IPS-11a (cell line): ENCODE data around the gene LOXHD1.

Experiments used
- H3K4me3 ChIP-seq: one replicate; pipeline ENCODE4 v1.5.1; 2013; ENCODE audit warnings: low read depth, low read length, control low read depth

The LOXHD1 gene

DNA sequence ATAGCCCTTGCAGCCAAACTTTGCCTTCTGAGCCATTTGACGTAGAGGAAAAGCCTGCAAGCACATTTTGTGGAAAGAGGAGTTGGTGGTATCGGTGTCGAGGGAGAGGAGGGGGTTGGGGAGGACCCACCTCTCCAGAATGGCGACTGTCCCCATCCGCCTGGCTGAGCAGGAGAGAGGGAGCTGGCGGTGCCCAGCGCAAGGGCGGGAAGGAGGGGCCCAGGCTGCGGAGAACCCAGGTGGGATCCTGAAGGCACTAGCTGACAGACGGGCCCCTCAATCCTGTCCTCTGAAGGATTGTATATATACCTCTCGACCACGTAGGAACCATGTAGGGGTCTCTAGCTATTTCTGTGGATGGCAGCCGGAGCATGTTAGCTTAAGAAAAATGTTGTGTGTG is 200.3 kb downstream of the LOXHD1 start:
- H3K4me3 ChIP-seq: no peak overlapping the region

DNA sequence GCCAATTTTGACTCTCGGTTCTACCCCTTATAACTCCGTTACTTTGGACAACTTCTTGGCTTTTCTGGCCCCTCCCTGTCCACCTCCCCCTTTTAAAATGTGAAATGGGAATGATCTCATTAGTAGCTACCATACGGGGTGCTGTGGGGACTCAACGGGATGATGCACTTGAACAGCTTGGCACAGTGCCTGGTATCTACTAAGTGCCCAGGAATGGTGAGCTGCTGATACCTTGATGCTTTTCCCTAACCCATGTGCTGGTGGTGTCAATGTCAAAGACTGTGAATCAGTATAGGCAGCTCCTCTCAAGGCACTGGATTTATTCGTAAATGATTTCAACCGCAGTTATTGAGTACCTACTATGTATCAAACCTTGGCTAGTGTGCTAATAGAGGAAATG is 204.2 kb downstream of the LOXHD1 start:
- no peak overlapping the region for H3K4me3 ChIP-seq

DNA sequence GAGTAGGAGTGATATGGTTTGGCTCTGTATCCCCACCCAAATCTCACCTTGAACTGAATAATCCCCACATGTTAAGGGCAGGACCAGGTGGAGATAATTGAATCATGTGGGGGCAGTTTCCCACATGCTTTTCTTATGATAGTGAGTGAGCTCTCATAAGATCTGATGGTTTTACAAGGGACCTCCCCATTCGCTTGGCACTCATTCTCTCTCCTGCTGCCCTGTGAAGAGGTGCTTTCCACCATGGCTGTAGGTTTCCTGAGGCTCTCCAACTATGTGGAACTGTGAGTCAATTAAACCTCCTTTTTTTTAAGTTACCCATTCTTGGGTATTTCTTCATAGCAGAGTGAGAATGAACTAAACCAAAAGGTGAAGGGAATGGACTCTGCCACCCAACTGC is 207.5 kb downstream of the LOXHD1 start:
- no peak overlapping the region for H3K4me3 ChIP-seq

DNA sequence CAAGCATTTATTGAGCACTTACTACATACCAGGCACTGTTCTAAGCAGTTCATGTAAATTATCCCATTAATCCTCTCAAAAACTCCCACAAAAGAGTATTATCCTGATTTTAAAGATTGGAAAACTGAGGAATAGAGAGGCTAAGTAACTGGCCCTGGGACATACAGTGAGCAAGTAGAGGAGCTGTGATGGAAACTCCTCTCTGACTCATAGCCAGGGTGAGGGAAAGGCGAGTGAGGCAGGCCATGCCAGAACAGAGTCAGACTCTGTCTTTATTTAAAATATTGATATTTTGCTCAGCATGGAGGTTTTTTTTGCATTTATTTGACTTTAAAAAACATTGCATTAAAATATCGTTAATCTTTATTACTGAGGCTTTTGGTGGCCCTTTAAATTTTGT is 208.0 kb downstream of the LOXHD1 start:
- H3K4me3 ChIP-seq: no peak overlapping the region

- H3K4me3 ChIP-seq: no peak overlapping the region
Measured at GRCh38 chr18:46448347-46448746, 208.7 kb downstream of the LOXHD1 start.

DNA sequence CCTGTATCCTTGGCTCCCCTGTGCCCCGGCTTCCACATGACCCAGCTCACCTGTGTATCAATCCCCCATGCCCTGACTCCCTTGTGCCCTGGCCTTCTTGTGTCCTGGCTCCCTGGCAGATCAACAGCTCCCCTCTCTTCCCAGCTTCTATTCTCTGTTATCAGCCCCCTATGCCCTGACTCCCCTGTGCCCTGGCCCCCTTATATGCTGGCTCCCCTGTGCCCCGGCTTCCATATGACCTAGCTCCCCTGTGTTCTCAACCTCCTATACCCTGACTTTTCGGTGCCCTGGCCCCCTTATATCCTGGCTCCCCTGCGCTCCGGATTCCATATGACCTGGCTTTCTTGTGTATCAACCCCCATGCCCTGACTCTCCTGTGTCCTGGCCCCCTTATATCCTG is 209.2 kb downstream of the LOXHD1 start:
- H3K4me3 ChIP-seq: no peak overlapping the region

DNA sequence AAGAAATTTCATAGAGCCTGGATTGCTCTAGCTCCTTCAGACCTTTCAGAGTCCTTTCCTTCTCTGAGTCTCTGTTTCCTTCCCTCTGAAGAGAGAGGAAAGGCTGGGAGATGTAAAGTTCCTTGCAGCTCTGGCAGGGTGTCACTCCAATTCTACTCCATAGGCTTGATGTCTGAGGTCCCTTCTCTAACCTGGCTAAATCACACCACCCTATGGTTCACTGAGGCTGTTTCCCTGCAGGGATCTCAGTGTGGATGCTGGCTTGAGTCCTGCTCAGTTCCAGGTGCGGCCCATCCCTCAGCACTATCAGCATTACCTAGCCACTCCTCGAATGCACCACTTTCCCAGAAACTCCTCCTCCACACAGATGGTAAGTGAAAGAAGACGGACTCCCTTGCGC is 209.7 kb downstream of the LOXHD1 start:
- H3K4me3 ChIP-seq: no peak overlapping the region

DNA sequence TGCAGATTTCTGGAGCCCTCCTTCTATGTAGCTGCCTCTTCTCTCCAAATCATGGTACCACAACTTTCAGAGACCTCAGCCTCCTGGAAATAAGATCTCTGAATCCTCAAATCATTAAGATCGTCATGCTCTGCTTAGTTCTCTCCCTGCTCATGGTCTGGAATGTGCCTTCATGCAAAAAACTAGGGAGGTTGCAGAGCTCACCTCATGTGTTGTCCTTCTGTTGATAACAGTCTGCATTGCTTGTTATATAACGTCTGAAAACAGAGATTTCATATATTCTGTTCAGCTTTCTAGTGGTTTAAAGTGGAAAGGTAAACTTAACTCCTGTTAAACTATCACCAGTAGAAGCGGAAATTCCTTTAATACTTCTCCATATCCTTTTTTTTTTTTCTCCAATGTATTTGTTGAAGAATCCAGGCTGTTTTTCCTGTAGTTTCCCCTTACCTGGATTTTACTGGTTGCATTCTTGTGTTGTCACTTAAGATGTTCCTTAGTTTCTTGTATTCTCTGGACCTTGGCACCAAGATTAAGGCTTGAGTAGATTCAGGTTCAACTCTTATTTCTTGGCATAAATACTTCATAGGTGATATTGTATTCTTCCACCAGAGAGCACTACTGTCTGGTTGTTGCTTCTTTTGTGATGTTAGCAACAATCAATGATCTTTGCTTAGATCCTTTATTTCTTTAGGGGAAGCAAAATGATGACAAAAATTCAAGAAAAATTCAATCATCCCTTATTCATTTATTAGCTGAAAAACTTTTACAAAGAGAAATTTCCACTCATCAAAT is 211.3 kb downstream of the LOXHD1 start:
- H3K4me3 ChIP-seq: no peak overlapping the region

- H3K4me3 ChIP-seq: no peak overlapping the region
Measured at GRCh38 chr18:46439037-46439436, 218.0 kb downstream of the LOXHD1 start.

DNA sequence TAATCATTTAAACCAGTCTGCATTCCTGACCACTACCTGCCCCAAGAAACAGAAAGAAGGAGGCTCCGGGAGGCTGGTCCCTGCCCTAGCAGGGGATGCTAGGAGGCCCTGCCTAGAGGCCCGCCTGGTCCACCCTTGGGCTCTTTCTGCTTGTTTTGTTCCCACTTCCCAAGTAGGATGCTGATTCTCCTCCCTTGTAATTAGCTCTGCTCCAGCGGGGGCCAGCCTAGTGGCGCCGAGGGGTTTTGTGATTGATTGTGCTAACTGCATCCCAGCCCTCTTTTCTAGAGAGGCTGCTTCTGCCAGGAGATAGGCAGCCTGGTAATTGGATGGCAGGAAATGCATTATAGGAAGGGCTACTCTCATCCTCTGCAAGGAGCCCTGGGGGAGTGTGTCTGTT is 220.0 kb downstream of the LOXHD1 start:
- H3K4me3 ChIP-seq: no peak overlapping the region

DNA sequence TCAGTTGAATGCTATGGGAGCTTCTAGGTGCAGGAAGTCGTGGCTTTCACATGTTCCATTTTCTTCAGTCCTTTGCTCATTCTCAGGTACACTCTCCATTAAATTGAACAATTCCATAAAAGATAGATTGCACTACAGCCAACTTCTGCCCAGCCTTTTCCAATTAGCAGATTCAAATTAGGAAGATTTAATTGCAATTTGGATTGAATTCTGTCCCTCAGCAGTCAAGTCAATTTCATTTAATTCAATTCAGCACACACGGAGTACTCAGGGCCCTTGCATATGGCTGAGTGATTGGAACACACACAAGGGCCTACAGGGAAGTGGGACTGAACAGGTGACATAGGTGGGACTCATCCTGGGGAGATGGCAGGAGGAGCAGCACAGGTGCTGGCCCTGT is 220.4 kb downstream of the LOXHD1 start:
- no peak overlapping the region for H3K4me3 ChIP-seq

GRCh38 chr18:46435031-46435430 is 222.0 kb downstream of the LOXHD1 start:
- H3K4me3 ChIP-seq: no peak overlapping the region

- no peak overlapping the region for H3K4me3 ChIP-seq
Measured at GRCh38 chr18:46434629-46435028, 222.4 kb downstream of the LOXHD1 start.

DNA sequence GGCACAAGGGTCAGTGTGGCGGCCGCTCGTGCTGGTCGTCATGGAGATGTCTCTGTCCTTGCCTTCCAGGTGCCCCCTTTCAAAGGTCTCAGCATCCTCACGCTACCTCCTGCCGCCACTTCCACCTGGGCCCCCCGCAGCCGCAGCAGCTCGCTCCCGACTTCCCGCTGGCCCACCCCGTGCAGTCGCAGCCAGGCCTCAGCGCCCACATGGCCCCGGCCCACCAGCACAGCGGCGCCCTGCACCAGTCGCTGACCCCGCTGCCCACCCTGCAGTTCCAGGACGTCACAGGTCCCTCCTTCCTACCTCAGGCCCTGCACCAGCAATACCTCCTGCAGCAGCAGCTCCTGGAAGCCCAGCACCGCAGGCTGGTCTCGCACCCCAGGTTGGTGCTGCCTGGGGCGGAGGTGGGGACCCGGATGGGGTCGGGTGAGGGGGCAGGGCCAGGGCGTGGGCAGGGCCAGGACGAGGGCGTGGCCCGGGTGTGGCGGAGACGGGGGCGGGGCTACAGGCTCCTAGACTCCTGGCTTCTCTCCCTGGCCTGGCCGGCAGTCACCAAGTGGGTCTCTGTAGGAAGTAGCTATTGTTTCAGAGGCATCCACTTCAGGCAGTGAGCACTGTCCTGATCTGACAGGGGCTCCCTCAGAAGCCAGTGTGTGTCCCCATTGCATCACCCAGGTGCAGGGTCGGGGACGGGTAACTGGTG is 223.7 kb downstream of the LOXHD1 start:
- no peak overlapping the region for H3K4me3 ChIP-seq

DNA sequence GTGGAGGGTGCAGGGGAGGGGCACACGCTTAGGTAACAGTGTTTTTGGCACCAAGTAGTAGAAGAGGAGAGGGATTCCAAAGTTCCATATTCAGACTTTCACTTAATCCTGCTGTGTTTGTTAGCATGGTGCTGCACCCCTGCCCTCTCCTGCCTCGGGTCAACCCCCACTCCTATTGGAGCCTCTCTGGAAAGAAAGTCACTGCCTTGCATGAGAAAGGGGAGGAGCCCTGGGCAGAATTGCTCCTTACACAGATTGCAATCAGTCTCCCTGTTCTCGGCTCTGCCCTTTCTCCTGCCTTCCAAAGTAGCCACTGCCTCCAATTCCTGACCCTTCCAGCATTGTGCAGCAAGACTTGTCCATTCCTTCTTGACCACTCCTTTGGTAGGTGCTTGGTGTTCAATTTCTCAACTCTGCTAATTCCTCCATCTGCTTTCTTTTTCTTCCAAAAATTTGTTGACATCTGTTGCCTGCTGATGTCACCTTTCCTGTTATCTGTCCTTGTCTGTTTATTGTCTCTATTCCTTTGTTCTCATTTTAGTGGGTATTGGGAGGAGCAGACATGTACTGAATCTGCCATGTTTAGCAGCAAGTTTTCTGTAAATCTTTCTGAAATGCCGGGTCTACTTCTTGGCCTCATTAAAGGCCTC is 225.4 kb downstream of the LOXHD1 start:
- no peak overlapping the region for H3K4me3 ChIP-seq

DNA sequence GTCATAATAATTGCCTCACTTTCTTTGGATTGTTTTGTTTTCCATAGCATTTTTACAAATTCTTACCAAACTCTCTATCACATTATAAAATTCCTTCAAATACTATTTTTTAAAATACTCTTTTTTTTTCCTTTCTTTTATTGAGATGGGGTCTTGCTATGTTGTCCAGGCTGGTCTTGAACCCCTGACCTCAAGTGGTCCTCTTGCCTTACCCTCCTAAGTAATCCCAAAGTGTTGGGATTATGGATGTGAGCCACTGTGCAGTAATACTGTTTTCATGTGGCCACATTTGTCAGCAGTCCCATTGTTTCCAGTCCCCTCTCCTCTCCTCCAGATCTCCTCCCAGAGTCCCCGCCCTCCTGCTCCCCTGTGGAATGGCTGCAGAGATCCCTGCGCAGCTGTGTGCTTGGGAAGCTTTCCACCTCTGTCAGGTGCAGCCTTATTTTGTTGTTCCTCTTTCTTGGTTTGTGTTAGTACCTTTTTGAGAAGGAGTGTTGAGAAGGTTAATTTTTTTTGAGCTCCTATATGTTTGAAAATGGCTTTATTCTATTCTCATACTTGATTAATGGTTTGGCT is 227.3 kb downstream of the LOXHD1 start:
- no peak overlapping the region for H3K4me3 ChIP-seq

GRCh38 chr18:46429130-46429529 is 227.9 kb downstream of the LOXHD1 start:
- H3K4me3 ChIP-seq: no peak overlapping the region

GRCh38 chr18:46428368-46428767 is 228.7 kb downstream of the LOXHD1 start:
- H3K4me3 ChIP-seq: no peak overlapping the region

GRCh38 chr18:46427216-46427995 is 229.6 kb downstream of the LOXHD1 start:
- H3K4me3 ChIP-seq: no peak overlapping the region
